Hepatocyte (in vitro differentiated cells): ENCODE measurements around the gene MRPS12.
"Not testable (repeated sequence)": the region's sequence is repeated elsewhere in the genome, so short reads cannot be mapped to it uniquely, and the experiment has no call there.

ENCODE experiments used
- CTCF ChIP-seq: fragments of 200-600 bp; sonication (generic); IDR thresholded peaks from 2 replicates; pipeline ENCODE4 v1.5.1; 2016; ENCODE audit warnings: antibody characterized with exemption, mild to moderate bottlenecking; ENCODE audit not compliant: poor library complexity
- EZH2 ChIP-seq: fragments of 200-600 bp; sonication (generic); IDR thresholded peaks from 2 replicates; pipeline ENCODE4 v1.6.1; 2016; ENCODE audit warnings: antibody characterized with exemption, mild to moderate bottlenecking, borderline replicate concordance

GRCh38 chr19:38884691-38885090 lies 46.1 kb upstream of the MRPS12 start:
- not testable (repeated sequence) for TF ChIP-seq CTCF, EZH2
